Stromal cell of bone marrow (primary cell): ENCODE results near the gene TICRR.
A peak's percentile ranks its signal among the peaks of the same experiment; 100 is the strongest.
"Not testable (repeated sequence)": the region's sequence is repeated elsewhere in the genome, so short reads cannot be mapped to it uniquely, and the experiment has no call there.

Source experiments
- DNase-seq: peaks from one replicate; pipeline ENCODE4 v3.0.0-alpha.2; 2012; ENCODE audit warnings: low read depth

The TICRR gene, protein sequence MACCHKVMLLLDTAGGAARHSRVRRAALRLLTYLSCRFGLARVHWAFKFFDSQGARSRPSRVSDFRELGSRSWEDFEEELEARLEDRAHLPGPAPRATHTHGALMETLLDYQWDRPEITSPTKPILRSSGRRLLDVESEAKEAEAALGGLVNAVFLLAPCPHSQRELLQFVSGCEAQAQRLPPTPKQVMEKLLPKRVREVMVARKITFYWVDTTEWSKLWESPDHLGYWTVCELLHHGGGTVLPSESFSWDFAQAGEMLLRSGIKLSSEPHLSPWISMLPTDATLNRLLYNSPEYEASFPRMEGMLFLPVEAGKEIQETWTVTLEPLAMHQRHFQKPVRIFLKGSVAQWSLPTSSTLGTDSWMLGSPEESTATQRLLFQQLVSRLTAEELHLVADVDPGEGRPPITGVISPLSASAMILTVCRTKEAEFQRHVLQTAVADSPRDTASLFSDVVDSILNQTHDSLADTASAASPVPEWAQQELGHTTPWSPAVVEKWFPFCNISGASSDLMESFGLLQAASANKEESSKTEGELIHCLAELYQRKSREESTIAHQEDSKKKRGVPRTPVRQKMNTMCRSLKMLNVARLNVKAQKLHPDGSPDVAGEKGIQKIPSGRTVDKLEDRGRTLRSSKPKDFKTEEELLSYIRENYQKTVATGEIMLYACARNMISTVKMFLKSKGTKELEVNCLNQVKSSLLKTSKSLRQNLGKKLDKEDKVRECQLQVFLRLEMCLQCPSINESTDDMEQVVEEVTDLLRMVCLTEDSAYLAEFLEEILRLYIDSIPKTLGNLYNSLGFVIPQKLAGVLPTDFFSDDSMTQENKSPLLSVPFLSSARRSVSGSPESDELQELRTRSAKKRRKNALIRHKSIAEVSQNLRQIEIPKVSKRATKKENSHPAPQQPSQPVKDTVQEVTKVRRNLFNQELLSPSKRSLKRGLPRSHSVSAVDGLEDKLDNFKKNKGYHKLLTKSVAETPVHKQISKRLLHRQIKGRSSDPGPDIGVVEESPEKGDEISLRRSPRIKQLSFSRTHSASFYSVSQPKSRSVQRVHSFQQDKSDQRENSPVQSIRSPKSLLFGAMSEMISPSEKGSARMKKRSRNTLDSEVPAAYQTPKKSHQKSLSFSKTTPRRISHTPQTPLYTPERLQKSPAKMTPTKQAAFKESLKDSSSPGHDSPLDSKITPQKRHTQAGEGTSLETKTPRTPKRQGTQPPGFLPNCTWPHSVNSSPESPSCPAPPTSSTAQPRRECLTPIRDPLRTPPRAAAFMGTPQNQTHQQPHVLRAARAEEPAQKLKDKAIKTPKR (N-terminal part only)

DNA sequence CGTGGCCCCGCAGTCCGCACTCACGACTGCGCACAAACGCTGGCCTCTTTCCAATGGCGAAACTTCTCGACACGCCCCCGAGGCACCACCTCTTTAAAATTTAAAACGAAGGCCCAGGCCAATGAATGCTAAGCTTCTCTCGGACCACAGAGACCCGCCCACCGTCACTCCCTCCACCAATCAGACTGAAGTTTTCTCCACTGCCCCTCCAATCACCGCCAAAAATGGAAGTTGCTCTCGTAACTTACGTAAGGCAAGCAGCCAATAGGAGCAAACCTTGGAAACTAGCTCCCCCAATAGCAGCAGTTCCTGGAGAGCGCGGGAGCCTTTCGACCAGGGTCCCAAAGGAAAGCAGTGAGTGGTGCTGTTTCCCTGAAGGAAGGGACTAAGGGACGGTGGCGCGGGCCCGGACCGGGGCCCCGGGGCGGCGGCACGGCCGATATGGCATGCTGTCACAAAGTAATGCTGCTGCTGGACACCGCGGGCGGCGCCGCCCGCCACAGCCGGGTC is at the start of gene TICRR:
Gene TICRR, plus strand, starts transcription at position 324 of the 510 bp plus-strand sequence. Its CDS starts 118 bp downstream, at position 442.
- peak; percentile 100 for DNase-seq

DNA sequence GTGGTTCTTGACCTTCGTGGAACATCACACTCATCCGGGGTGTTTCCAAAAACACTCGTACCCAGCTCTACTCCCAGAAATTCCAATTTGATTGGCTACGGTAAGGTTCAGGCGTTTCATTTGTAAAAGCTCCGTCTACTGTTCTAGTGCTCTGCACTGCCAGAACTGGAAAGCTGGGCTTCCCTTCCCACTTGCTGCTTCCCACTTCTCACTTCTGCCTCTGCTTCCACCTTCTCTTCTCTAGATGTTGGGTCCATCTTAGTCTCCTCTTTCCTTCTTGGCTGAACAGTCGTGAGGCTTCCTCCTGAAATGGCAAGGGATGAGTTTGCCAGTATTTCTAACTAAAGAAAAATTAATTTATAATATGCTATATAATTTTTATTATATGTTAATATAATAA is 49.1 kb upstream of the TICRR start:
- DNase-seq = no peak

DNA sequence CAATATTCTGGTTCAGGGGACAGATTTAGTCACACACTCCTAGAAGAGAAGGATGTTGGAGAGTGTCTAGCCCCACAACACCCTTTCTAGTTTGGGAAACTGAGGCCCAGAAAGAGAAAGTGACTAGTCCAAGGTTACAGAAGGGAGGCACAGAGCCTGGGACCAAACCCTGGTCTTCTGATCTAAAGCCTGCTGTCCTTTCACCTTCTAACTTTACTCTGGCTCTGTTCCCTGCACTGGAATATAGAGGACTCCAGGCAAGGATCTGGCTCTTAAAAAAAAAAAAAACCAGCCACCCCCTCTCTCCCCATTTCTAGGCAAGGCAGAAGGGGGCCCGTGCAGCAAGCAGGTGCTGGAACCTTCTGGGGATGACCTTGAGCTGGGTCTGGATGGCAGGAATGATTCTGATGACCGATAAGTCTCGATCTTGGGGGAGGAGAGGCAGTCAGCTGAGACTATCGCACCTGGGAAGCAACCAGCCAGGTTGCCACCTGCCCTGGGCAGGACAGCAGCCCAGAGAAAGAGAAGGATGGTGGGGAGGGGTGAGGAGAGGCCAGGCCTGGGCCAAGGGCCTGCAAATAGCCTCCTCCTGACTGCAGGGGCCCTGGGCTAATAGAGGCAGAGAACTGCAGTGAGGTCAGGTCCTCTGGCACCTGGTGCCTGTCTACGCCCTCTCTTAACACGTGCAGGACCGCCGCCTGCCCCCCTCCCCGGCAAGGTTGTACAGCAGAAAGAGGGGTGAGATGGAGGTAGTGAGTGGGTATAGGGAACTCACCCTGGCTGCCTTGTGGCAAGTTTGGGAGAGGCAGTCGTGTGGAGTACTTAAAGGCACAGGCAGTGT is 48.4 kb upstream of the TICRR start:
- DNase-seq = no peak

DNA sequence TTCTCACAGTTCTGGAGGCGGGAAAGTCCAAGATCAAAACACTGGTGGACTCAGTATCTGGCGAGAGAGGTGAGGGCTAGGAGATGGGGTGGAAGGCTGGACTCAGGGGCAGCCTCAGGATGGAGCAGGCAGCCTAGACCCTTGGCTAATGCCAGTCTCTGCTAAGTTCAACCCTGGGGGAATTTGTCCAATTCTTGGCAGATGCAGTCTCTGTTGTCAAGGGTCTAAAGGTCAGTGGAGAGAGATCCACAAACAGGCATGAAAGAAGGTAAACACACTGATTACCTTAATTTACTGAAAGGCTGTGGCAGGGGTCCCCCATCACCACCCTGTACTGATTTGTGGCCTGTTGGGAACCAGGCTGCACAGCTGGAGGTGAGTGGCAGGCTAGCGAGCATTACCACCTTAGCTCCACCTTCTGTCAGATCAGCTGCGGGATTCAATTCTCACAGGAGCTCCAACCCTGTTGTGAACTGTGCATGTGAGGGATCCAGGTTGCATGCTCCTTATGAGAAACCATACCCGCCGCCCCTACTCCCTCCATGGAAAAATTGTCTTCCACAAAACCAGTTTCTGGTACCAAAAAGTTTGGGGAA is 46.4 kb upstream of the TICRR start:
- no peak for DNase-seq

DNA sequence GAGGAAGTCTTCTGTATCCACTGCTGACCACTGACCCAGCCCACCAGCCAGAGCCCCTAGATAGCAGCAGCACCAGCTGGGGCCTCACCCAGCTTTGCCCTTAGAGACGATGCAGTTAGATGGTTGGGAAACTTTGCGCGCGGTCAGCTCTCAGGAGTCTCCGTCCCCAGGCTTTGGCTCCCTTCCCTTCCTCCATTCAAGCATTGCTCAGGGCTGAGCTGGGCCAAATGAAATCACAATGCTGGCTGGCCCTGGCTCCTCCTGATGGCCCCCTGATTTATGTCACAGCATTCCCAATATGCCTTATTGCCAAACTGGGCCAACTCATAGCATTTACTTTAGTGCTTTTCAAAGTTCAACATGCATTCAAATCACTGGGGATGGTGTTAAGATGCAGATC is 44.3 kb upstream of the TICRR start:
- no peak for DNase-seq

DNA sequence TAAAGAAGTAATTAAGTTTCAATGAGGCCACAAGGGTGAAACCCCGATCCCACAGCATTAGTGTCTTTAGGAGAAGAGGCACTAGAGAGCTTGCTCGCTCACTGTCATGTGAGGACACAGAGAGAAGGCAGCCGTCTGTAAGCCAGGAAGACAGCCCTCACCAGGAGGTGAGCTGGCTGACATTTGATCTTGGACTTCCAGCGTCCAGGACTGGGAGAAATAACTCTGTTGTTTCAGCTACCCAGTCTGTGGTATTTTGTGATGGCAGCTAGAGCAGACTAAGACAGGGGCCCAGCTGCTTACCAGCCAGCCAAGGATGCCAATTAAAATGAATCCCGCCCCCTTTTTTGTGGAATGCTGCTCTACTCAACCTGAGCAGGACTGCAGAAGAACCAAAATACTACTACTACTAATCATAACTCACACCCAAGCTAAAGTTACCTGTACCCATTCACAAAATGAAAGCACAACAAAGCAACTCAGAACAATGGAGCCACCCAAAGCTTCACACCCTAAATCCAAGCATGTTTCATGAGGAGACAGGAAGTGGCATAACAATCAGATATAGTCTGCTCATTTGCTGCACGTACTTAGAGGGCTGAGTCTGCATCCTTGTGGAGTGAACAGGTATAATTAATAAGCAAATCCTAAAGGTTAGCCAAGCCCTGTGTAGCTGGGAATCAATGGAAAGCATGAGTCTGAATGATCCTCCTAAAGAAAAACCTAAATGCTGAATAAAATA is 43.3 kb upstream of the TICRR start:
- no peak for DNase-seq

DNA sequence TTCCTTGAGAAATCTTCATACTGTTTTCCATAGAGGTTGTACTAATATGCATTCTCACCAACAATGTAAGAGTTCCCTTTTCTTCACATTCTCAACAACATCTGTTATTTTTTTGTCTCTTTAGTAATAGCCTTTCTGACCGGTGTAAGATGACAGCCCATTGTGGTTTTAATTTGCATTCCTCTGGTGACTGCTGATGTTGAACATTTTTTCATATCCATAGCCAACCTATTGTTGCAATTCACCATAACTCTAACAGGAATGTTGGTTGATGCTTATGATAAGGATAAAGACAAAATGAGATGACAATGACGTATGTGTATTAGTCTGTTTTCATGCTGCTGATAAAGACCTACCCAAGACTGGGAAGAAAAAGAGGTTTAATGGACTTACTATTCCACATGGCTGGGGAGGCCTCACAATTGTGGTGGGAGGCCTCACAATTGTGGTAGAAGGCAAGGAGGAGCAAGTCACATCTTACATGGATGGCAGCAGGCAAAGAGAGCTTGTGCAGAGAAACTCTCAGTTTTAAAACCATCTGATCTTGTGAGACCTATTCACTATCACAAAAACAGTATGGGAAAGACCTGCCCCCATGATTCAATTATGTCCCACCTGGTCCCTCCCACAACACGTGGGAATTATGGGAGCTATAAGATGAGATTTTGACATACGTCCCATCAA is 41.3 kb upstream of the TICRR start:
- DNase-seq = no peak

DNA sequence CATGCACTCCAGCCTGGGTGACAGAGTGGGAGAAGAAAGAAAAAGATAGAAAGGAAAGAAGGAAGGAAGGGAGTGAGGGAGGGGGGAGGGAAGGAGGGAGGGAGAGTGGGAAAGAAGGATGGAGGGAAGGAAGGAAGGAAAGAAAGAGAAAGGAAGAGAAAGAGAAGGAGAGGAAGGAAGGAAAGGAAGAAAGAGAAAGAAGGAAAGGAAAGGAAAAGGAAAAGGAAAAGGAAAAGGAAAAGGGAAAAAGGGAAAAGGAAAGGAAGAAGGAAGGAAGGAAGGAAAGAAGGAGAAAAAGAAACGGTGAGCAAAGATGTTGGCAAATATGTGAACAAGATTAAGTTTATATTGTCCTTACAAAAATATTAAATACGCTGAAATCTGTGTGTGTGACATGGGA is 36.2 kb upstream of the TICRR start:
- no peak for DNase-seq

DNA sequence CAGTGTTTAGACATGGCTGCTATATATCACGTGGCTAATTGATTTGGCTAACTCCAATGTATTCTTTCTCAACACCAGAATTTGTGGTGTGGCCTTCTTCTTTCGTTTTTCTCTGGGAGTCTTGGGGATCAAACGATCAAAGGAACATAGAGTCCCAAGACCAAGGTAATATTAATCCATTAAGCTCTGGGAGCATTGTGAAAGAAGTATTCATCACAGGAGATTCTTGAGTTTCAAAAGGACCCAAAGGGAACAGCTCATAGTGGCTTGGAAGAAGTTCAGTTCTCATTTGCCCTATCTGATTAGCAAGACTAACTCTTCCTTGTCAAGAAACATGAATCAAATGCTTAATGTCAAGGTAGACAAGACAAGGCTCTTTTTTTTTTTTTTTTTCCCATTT is 32.9 kb upstream of the TICRR start:
- no peak for DNase-seq

DNA sequence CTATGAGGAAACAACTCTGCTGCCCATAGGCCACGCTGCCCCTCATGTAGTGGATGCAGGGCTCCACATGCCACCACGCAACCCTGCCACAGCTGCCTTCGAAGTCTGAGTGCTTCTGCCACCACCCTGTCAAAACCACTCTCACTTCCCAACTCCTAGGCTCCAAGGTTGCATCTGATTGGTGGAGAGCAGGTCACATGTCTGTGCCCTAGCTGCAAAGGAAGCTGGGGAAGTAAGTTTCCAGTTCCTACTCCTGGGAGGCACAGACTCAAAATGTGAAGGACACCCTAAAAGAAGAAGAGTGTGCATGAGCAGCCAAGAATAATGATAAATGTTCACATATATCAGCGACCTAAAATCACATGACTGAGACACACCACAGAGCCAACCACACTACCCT is 31.9 kb upstream of the TICRR start:
- DNase-seq = no peak

DNA sequence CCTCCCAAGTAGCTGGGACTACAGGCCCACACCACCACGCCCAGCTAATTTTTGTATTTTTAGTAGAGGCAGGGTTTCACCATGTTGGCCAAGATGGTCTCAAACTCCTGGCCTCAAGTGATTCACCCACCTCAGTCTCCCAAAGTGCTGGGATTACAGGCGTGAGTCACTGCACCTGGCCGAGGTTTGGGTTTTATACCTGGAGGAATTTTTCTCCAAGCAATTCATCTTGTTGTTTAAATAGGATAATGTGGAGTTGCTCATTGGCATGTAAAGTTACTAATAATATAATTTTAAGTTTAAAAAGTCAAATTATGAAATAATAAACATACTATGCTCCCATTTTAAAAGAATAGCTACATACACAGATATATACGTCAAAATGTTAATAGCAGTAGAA is 26.1 kb upstream of the TICRR start:
- DNase-seq = not testable (repeated sequence)

DNA sequence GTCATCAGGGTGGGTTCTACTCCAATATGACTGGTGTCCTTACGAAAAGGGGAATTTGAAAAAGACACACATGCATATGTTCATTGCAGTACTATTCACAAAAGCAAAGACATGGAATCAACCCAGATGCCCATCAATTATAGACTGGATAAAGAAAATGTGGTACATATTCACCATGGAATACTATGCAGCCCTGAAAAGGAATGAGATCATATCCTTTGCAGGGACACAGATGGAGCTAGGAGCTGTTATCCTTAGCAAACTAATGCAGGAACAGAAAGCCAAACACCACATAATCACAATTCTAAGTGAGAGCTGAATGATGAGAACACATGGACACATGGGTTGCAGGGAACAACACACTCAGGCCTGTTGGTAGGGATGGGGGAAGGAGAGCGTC is 24.8 kb upstream of the TICRR start:
- no peak for DNase-seq

DNA sequence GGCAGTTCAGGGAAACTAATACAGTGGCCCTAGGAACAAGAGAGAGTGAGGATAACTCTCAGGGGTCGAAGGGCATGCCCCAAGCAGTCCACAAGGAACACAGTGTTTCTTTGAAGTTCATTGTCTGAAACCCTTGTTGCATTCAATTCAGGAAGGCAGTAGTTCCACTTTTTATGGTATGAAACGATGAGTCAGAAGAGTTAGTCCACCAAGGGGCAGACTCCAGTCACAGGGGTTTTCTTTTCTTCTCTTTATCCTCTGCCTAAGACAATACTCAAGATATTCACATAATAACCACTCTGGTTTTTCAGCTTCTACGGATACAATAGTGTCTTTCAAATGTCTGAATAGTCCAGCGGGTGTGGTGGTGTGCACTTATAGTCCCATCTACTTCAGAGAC is 23.7 kb upstream of the TICRR start:
- DNase-seq = no peak

DNA sequence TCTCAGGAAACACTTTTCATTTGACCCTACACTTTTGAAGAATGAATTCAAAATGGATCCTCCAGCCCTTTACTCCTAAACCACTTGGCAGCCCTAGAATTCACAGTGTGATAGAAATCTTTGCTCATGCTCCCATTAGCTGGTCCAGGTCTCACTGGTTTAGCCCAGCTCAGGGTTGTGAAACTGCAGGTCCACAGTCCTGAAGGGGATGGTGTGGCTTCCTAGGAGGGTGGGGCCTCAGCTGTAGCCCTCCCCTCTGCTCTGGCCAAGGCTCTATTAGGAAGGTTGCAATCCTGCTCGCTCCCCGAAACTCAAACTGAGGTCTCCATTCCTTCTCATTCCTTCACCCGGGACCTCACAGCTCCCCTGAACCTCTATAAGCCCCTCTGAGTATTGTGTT is 21.6 kb upstream of the TICRR start:
- DNase-seq = no peak

DNA sequence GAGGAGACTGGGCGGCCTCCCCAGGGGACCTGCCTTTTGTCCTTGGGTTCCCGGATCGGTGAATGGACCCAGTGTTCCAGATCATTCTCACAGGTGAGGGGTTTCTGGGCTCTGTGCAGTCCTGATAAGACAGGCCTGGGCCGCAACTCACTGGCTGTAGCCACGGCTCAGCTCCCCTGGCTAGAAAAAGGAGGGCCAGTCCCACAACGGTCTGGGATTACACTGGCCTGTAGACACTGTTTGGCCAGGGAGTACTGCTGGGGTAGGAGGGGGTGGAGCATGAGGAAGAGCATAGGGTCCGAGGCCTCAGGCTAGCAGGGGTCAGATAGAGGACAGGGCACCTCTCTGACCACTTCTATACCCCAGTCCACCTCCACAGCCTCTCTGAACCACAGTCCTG is 21.0 kb upstream of the TICRR start:
- no peak for DNase-seq

DNA sequence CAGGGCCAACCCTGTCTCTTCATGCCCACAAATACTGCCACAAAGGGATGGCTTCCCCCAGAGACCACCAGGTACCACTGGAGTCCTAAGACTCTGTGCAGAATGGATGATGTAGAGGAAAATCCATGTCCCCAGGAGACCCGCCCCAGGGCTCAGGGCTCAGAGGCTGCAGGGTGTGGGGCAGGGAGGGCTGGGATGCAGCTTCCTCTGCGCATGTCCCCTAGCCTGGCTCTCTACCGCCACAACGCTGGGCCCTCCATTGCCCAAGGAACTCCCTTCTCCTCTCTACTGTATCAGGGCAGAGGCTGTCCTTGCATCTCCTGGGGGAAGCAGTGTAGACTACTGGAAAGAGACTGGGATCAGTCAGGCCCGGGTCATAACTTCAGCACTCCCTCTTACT is 19.5 kb upstream of the TICRR start:
- DNase-seq = no peak

DNA sequence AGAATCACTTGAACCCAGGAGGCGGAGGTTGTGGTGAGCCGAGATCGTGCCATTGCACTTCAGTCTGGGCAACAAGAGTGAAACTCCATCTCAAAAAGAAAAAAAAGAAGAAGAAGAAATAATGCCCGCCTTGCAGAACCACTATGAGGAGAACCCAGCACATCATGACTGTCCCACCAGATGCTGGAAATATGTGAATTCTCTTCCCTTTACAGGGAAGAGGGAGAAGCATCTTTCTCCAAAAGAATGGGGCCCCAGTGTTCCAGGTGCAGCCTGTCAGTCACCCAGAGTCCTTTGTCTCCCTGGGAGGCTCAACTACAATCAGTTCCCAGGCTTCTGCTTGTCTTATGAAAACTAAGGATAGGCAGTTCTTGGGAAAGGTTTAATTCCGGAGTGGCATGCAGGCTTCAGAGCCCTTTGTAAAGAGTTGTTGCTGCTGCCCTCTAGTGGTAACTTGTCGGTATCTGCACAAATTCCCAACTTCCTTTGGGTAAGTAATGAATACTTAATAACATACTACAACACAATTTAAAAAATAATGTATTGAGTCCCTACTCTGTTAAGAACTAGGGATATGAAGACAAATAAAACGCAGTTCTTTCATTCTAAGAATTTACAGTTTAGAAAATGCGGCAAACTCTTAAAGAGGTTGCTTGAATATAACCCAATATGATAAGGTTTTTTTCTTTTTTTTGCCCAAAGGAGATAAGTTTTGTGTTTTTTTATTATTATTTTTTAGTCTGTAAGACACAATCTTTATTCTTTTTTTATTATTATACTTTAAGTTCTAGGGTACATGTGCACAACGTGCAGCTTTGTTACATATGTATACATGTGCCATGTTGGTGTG is 18.6 kb upstream of the TICRR start:
- peak; percentile 65 for DNase-seq

DNA sequence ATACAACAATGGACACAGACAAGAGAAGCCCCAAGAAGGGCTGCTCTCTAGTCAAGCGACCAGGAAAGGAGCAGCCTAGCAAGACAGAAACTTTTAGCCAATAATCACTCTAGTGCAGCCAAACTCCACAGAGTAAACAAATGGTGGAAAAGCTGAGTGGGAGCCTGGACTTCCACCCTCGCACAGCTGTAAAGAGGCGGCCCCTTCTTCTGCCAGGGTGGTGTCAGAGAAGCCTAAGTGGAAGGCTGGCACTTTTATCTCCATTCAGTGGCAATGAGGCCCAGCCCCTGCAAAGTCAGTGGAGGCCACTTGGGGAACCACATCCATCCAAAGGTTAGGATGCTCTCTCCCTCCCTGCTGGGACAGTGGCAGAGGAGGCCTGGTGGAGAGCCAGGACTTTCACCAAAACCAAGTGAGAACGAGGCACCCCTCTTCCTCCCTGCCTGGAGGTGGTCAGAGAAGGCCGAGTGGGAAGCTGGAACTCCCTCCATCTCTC is 15.5 kb upstream of the TICRR start:
- DNase-seq = no peak
